HepG2 (cell line): ENCODE data around the gene TRAF4. TPM values are rescaled to one million over a fixed set of nuclear protein-coding genes. Genes with fewer than 3 reads are reported as not detected.

Source experiments
- ATF1 ChIP-seq: IDR thresholded peaks from 2 replicates; pipeline ENCODE4 v1.6.1; 2016; ENCODE audit warnings: mild to moderate bottlenecking, control low read depth
- CCDC6 ChIP-seq: sonication (generic); formaldehyde crosslinking; IDR thresholded peaks from 2 replicates; pipeline ENCODE4 v1.8.1; 2022; ENCODE audit warnings: mild to moderate bottlenecking, missing genetic modification reagents, moderate library complexity
- GATAD2A ChIP-seq: IDR thresholded peaks from 2 replicates; pipeline ENCODE4 v1.6.1; 2016
- GPN1 ChIP-seq: sonication (generic); formaldehyde crosslinking; IDR thresholded peaks from 2 replicates; pipeline ENCODE4 v1.5.1; 2020; ENCODE audit warnings: missing genetic modification reagents, borderline replicate concordance
- ISX ChIP-seq: sonication (generic); formaldehyde crosslinking; conservative IDR thresholded peaks from 2 replicates; pipeline ENCODE4 v1.5.0; 2020; ENCODE audit warnings: missing genetic modification reagents
- KDM6A ChIP-seq: IDR thresholded peaks from 2 replicates; pipeline ENCODE4 v1.6.1; 2016; ENCODE audit warnings: low read depth
- ZFYVE20 ChIP-seq: sonication (generic); formaldehyde crosslinking; IDR thresholded peaks from 2 replicates; pipeline ENCODE4 v1.8.0; 2023; ENCODE audit warnings: low read depth, mild to moderate bottlenecking, moderate library complexity, missing genetic modification reagents, borderline replicate concordance
- ZNF713 ChIP-seq: sonication (generic); formaldehyde crosslinking; IDR thresholded peaks from 2 replicates; pipeline ENCODE4 v1.4.0; 2020; ENCODE audit warnings: mild to moderate bottlenecking, missing genetic modification reagents
- ZSCAN21 ChIP-seq: sonication (generic); formaldehyde crosslinking; IDR thresholded peaks from 2 replicates; pipeline ENCODE4 v1.8.0; 2022; ENCODE audit warnings: mild to moderate bottlenecking, missing genetic modification reagents, moderate library complexity, borderline replicate concordance
- ZSCAN22 ChIP-seq: sonication (generic); formaldehyde crosslinking; IDR thresholded peaks from 2 replicates; pipeline ENCODE4 v1.4.0; 2020; ENCODE audit warnings: mild to moderate bottlenecking, missing genetic modification reagents
- polyA plus RNA-seq, 8 experiments: library from polyadenylated mRNA; depleted of rRNA in 3 of 8; stranded (reverse) in 7 of 8; unstranded in 1 of 8; fragments of >200 nt; fragmentation: Illumina TruSeq in 4 of 8; extraction: Trizol in 4 of 8; gene quantifications; 2 replicates each; pipeline versions ENCODE4 v1.2.1 to v1.2.3, GENCODE V29; 2011 to 2016; ENCODE audit warnings: low read depth in 4 of 8, missing spikeins in 1 of 8, mixed read lengths in 1 of 8; ENCODE audit not compliant: insufficient read depth in 1 of 8
- total RNA-seq, 5 experiments: library from RNA; depleted of rRNA; stranded (reverse); fragments of >200 nt; fragmentation: Illumina TruSeq; extraction: Trizol; gene quantifications; 2 replicates each; pipeline ENCODE4 v1.2.3, GENCODE V29; 2016; ENCODE audit warnings: low read depth in 1 of 5
- TF ChIP-seq, protein P1 (sequence below): sonication (generic); formaldehyde crosslinking; IDR thresholded peaks from 2 replicates; pipeline ENCODE4 v1.8.0; 2022; ENCODE audit warnings: mild to moderate bottlenecking, missing genetic modification reagents; ENCODE audit not compliant: insufficient replicate concordance
- TF ChIP-seq, protein P2 (sequence below): fragments of 450-650 bp; IDR thresholded peaks from 2 replicates; pipeline ENCODE4 v1.6.1; 2017; ENCODE audit warnings: mild to moderate bottlenecking
- TF ChIP-seq, protein P3 (sequence below): sonication (generic); formaldehyde crosslinking; IDR thresholded peaks from 2 replicates; pipeline ENCODE4 v1.5.0; 2020; ENCODE audit warnings: missing genetic modification reagents
- TF ChIP-seq, protein P4 (sequence below), 2 experiments: sonication (generic) in 1 of 2; formaldehyde crosslinking in 1 of 2; IDR thresholded peaks; 2 replicates each; pipeline versions ENCODE4 v1.5.1 to v1.6.1; 2011 to 2020; ENCODE audit warnings: borderline replicate concordance in 1 of 2, low read depth in 1 of 2, low read length in 1 of 2, mild to moderate bottlenecking in 1 of 2, missing genetic modification reagents in 1 of 2, moderate library complexity in 1 of 2
- TF ChIP-seq, protein P5 (sequence below): sonication (generic); formaldehyde crosslinking; IDR thresholded peaks from 2 replicates; pipeline ENCODE4 v1.4.0; 2020; ENCODE audit warnings: mild to moderate bottlenecking, missing genetic modification reagents
- TF ChIP-seq, protein P6 (sequence below): sonication (generic); formaldehyde crosslinking; IDR thresholded peaks from 2 replicates; pipeline ENCODE4 v1.4.0; 2020; ENCODE audit warnings: mild to moderate bottlenecking, missing genetic modification reagents

TRAF4 gene
- total and polyA plus RNA-seq, 2 of the 13 experiments (the other 11 are each of a cell fraction or from before 2014, with no cell fraction given): 86.0 to 89.9 TPM

DNA sequence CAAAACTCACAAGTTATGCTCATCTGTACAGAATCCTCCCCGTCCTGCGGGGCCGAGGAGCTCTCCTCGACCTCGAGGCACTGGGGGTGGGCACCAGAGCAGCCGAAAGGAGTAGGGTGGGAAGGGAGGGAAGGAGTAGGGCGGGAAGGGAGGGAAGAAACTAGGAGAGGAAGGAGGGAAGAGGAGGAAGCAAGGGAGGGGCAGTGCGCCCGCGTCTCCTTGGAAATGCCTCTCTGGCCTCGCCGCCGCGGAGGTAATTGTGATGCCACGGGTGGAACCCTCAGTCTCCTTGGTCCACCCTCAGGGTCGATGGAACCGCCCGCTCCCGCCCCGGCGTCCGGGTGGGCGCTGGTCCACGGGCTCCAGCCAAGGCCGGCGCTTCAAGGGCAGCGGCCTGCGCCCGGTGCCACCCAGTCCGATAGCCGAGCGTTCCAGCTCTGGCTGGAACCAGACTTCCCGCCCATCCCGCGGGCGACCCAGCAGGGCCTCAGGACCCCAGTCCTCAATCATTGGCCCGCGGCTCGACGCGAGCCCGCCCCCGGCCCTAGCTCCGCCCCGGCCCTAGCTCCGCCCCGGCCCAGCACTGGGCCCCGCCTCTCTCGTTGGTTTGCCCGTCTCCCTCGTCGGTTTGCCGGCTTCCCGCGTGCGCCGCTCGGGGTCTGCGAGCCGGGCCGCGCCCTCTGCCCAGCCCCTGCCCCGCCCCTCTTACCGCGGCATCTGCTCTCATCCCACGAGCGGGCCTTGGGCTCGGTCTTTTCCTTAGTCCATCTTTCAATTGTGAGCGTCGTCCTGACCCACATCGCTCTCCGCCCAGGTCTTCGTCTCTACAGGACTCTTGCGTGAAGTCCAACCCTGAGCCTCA lies 32.7 kb upstream of the TRAF4 start (continued):
- TF ChIP-seq, protein P1, sequence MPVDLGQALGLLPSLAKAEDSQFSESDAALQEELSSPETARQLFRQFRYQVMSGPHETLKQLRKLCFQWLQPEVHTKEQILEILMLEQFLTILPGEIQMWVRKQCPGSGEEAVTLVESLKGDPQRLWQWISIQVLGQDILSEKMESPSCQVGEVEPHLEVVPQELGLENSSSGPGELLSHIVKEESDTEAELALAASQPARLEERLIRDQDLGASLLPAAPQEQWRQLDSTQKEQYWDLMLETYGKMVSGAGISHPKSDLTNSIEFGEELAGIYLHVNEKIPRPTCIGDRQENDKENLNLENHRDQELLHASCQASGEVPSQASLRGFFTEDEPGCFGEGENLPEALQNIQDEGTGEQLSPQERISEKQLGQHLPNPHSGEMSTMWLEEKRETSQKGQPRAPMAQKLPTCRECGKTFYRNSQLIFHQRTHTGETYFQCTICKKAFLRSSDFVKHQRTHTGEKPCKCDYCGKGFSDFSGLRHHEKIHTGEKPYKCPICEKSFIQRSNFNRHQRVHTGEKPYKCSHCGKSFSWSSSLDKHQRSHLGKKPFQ (CRISPR knock-in tag): no peak
- TF ChIP-seq, protein P2, sequence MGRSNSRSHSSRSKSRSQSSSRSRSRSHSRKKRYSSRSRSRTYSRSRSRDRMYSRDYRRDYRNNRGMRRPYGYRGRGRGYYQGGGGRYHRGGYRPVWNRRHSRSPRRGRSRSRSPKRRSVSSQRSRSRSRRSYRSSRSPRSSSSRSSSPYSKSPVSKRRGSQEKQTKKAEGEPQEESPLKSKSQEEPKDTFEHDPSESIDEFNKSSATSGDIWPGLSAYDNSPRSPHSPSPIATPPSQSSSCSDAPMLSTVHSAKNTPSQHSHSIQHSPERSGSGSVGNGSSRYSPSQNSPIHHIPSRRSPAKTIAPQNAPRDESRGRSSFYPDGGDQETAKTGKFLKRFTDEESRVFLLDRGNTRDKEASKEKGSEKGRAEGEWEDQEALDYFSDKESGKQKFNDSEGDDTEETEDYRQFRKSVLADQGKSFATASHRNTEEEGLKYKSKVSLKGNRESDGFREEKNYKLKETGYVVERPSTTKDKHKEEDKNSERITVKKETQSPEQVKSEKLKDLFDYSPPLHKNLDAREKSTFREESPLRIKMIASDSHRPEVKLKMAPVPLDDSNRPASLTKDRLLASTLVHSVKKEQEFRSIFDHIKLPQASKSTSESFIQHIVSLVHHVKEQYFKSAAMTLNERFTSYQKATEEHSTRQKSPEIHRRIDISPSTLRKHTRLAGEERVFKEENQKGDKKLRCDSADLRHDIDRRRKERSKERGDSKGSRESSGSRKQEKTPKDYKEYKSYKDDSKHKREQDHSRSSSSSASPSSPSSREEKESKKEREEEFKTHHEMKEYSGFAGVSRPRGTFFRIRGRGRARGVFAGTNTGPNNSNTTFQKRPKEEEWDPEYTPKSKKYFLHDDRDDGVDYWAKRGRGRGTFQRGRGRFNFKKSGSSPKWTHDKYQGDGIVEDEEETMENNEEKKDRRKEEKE: no peak
- TF ChIP-seq ZNF713 (CRISPR knock-in tag): peak; percentile 56; the same call in 1 of the 2 replicates
- TF ChIP-seq ZSCAN21 (CRISPR knock-in tag): no peak; the same call in 1 of the 2 replicates
- no peak for TF ChIP-seq ZSCAN22
- TF ChIP-seq, protein P3, sequence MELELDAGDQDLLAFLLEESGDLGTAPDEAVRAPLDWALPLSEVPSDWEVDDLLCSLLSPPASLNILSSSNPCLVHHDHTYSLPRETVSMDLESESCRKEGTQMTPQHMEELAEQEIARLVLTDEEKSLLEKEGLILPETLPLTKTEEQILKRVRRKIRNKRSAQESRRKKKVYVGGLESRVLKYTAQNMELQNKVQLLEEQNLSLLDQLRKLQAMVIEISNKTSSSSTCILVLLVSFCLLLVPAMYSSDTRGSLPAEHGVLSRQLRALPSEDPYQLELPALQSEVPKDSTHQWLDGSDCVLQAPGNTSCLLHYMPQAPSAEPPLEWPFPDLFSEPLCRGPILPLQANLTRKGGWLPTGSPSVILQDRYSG (CRISPR knock-in tag): no peak
- no peak; the same call in 1 of the 2 replicates for TF ChIP-seq CCDC6 (CRISPR knock-in tag)
- TF ChIP-seq, protein P4, sequence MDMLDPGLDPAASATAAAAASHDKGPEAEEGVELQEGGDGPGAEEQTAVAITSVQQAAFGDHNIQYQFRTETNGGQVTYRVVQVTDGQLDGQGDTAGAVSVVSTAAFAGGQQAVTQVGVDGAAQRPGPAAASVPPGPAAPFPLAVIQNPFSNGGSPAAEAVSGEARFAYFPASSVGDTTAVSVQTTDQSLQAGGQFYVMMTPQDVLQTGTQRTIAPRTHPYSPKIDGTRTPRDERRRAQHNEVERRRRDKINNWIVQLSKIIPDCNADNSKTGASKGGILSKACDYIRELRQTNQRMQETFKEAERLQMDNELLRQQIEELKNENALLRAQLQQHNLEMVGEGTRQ (IDR thresholded peaks at IDR 0.05; ENCODE audit: low read depth, low read length): no peak
- TF ChIP-seq, protein P4 (CRISPR knock-in tag; IDR thresholded peaks at IDR 0.05; ENCODE audit: borderline replicate concordance): no peak
- no peak for TF ChIP-seq ZFYVE20 (CRISPR knock-in tag)
- no peak for TF ChIP-seq KDM6A (CRISPR knock-in tag)
- TF ChIP-seq ISX (CRISPR knock-in tag): no peak
- TF ChIP-seq ATF1 (CRISPR knock-in tag): no peak
- TF ChIP-seq, protein P5, sequence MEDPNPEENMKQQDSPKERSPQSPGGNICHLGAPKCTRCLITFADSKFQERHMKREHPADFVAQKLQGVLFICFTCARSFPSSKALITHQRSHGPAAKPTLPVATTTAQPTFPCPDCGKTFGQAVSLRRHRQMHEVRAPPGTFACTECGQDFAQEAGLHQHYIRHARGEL: no peak
- no peak for TF ChIP-seq GPN1 (CRISPR knock-in tag)
- TF ChIP-seq, protein P6, sequence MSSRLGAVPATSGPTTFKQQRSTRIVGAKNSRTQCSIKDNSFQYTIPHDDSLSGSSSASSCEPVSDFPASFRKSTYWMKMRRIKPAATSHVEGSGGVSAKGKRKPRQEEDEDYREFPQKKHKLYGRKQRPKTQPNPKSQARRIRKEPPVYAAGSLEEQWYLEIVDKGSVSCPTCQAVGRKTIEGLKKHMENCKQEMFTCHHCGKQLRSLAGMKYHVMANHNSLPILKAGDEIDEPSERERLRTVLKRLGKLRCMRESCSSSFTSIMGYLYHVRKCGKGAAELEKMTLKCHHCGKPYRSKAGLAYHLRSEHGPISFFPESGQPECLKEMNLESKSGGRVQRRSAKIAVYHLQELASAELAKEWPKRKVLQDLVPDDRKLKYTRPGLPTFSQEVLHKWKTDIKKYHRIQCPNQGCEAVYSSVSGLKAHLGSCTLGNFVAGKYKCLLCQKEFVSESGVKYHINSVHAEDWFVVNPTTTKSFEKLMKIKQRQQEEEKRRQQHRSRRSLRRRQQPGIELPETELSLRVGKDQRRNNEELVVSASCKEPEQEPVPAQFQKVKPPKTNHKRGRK (CRISPR knock-in tag): no peak
- no peak for TF ChIP-seq GATAD2A (CRISPR knock-in tag)
